HL-60/S4 treated with retinoic acid at 250 ng/mL for 4 days and 3 days (cell line): Measurements from ENCODE around the gene FRMD4B.

Source experiments
- in situ Hi-C: fragments of 300-500 bp; cut with MboI; formaldehyde crosslinking; loops from 2 replicates; pipeline ENCODE4 v1.7.0; 2022; ENCODE audit warnings: low sequenced_read_pairs

Gene FRMD4B

DNA sequence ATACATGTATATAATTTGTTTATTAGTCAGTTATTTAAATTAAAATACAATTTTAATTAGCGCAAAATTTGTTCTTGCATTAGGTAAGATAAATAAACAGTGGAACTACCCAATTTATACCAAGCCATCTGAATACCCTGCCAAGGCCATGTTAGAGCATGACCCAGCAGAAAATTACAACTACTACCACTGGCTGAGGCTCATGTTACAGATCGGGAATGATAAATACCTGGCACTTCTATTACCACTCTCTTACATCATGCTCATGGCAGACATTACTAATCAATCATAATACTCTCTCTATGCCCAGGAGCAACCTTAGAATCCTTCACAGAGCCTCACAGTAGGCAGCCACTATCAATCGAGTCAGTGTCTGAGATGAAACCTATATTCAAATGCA is 242.3 kb downstream of the FRMD4B start:
- in situ Hi-C loops: no loop called here

DNA sequence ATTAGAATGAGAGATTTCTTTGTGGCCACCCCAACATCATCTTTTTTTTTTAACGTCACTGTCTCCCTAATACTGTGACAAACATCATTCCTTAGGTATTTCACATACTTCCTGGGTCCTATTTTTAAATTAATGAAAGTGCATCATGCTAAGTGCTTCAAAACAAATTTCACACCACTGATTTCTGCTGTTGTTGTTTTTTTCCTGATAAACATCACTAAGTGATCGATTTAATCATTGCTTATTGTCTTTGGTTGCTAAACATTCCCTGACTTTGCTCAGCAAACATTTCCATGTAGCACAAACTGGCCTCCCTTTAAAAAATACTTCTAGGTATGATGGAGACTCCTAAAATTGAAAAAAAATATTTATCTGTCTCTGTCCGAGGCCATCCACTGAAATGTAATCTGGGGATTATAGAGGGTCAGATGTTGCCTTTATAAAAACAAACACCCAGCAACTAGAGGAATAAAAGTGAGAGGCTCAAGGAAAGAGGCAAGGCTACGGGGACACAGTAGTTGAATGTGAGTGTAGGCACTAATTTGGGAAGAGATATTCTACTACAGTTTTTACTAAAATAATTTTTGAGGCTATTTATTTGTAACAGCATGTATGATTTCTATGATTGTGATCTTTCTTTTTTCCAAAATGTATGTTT is 243.0 kb downstream of the FRMD4B start:
- in situ Hi-C loops: no loop called here

GRCh38 chr3:69142090-69142489 is 243.8 kb downstream of the FRMD4B start:
- in situ Hi-C loops: no loop called here

DNA sequence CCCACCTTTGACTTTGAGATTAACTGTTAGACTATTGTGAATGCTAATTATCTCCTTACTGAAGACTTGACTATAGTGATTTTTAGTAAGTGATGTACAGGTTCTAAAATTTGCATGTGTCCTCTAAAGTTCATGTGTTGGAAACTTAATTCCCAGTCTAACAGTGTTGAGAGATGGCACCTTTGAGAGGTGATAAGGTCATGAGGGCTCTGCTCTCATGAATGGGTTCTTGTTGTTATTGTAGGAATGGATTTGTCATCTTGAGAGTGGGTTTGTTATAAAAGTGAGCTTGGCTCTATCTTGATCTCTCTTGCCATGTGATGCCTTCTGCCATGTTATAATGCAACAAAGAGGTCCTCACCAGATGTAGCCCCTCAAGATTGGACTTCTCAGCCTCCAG is 244.6 kb downstream of the FRMD4B start:
- in situ Hi-C loops: no loop called here

- in situ Hi-C loops: no loop called here
These were observed 248.5 kb downstream of the FRMD4B start for GRCh38 chr3:69137412-69137811.

- in situ Hi-C loops: no loop called here
These were observed 248.9 kb downstream of the FRMD4B start for GRCh38 chr3:69137005-69137404.

DNA sequence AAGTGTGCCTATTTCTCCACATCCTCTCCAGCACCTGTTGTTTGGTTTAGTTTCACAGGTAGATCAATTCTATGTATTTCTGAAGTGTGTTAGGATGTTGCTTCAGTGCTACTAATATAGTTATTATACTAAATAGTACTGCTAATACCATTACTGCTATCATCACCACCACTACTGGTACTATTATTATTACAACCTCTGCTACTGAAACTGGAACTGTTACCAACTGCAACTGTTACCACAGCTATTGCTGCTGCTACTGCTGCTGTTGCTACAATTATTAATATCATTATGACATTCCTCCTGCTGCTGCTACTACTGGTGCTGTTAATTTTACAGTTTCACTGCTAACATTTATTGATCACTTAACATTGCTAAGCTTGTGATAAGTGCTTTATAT is 255.2 kb downstream of the FRMD4B start:
- in situ Hi-C loops: no loop called here

GRCh38 chr3:69129531-69129930 is 256.4 kb downstream of the FRMD4B start:
- in situ Hi-C loops: no loop called here

GRCh38 chr3:69128509-69128908 is 257.4 kb downstream of the FRMD4B start:
- in situ Hi-C loops: no loop called here

- in situ Hi-C loops: no loop called here
These were observed 258.9 kb downstream of the FRMD4B start for GRCh38 chr3:69126999-69127398.

DNA sequence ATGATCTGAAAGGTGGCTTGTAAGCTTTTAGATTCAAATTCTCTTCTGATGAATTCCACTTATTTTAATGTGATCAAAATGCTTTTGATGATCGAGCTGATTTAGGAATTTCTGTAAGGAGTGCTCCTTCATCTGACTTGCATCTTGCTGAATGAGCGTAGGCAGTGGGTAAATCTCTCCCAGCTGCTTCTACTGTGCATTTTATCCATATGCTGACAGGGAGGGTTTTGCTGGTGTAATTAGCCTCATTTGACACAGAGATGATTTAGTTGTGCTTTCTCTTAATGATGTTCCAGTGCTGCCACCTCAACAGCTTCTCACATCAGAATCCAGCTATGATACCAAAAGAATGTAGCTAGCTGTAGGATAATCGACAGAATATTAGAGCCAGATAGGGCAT is 259.7 kb downstream of the FRMD4B start:
- in situ Hi-C loops: no loop called here

- in situ Hi-C loops: no loop called here
These were observed 263.5 kb downstream of the FRMD4B start, which contains the start of gene LMOD3 for GRCh38 chr3:69122403-69122802. Gene LMOD3 (minus strand): TSS chr3:69122595. CDS start chr3:69122386, 209 bp downstream.

- in situ Hi-C loops: no loop called here
These were observed 263.9 kb downstream of the FRMD4B start for GRCh38 chr3:69121950-69122349.

GRCh38 chr3:69121513-69121912 is 264.4 kb downstream of the FRMD4B start:
- in situ Hi-C loops: no loop called here

DNA sequence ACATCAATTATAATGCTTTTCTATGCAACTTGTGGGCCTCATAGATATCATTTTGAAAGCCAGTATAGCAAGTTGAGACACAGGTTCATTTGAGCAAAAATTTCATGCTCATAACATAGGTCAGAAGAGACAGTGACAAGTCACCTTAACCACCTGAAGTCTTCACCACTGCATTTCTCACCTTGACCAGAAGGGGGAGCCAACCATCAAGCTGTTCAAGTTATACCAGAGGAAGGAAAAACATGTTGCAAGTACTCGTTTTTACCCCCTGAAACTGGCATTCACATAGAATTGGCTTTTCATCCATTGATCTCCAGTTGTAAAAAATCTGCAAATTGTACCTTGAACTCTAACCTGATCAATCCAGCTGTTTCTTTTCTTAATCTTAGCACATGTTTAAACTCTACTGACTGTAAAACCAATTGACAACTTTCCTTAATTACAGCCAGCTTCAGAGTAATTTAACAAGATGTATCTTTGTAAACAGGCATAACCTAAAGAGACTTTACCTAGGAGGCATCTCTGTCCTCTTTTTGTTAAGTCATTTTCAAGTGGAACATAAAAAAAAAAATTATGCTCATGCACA is 264.9 kb downstream of the FRMD4B start:
- in situ Hi-C loops: no loop called here
